Measurements from ENCODE around the gene GFOD2.

Gene GFOD2

GRCh38 chr16:67707210-67707609, 11.9 kb downstream of the GFOD2 start:
- H3K4me3 ChIP-seq (ENCODE audit: low read length) = no peak overlapping the region
- DNase-seq (ENCODE audit: low read depth) = no peak
- TF ChIP-seq CTCF (conservative IDR thresholded peaks at IDR 0.05; ENCODE audit: low read depth, low read length) = no peak

- TF ChIP-seq CTCF (conservative IDR thresholded peaks at IDR 0.05; ENCODE audit: low read depth, low read length) = no peak
- H3K4me3 ChIP-seq (ENCODE audit: low read length) = no peak overlapping the region
- no peak for DNase-seq (ENCODE audit: low read depth)
Observed at GRCh38 chr16:67704110-67704509, 15.0 kb downstream of the GFOD2 start.

GRCh38 chr16:67703626-67704025, 15.5 kb downstream of the GFOD2 start:
- DNase-seq (ENCODE audit: low read depth) = no peak
- no peak for TF ChIP-seq CTCF (conservative IDR thresholded peaks at IDR 0.05; ENCODE audit: low read depth, low read length)
- no peak overlapping the region for H3K4me3 ChIP-seq (ENCODE audit: low read length)

GRCh38 chr16:67702130-67702529, 17.0 kb downstream of the GFOD2 start:
- TF ChIP-seq CTCF (conservative IDR thresholded peaks at IDR 0.05; ENCODE audit: low read depth, low read length) = no peak
- DNase-seq (ENCODE audit: low read depth) = no peak
- H3K4me3 ChIP-seq (ENCODE audit: low read length) = no peak overlapping the region

GRCh38 chr16:67701420-67701819, 17.7 kb downstream of the GFOD2 start:
- H3K4me3 ChIP-seq (ENCODE audit: low read length) = no peak overlapping the region
- TF ChIP-seq CTCF (conservative IDR thresholded peaks at IDR 0.05; ENCODE audit: low read depth, low read length) = no peak
- DNase-seq (ENCODE audit: low read depth) = no peak

- no peak for TF ChIP-seq CTCF (conservative IDR thresholded peaks at IDR 0.05; ENCODE audit: low read depth, low read length)
- H3K4me3 ChIP-seq (ENCODE audit: low read length) = no peak overlapping the region
- no peak for DNase-seq (ENCODE audit: low read depth)
Observed at GRCh38 chr16:67699265-67699664, 19.9 kb downstream of the GFOD2 start.

GRCh38 chr16:67697422-67698185, 21.5 kb downstream of the GFOD2 start:
- no peak for DNase-seq (ENCODE audit: low read depth)

More at GRCh38 chr16:67697422-67698185, 21.5 kb downstream of the GFOD2 start:
- TF ChIP-seq CTCF (conservative IDR thresholded peaks at IDR 0.05; ENCODE audit: low read depth, low read length) = no peak
- no peak overlapping the region for H3K4me3 ChIP-seq (ENCODE audit: low read length)
